ENCODE results near the gene PAGE4.

Gene PAGE4

DNA sequence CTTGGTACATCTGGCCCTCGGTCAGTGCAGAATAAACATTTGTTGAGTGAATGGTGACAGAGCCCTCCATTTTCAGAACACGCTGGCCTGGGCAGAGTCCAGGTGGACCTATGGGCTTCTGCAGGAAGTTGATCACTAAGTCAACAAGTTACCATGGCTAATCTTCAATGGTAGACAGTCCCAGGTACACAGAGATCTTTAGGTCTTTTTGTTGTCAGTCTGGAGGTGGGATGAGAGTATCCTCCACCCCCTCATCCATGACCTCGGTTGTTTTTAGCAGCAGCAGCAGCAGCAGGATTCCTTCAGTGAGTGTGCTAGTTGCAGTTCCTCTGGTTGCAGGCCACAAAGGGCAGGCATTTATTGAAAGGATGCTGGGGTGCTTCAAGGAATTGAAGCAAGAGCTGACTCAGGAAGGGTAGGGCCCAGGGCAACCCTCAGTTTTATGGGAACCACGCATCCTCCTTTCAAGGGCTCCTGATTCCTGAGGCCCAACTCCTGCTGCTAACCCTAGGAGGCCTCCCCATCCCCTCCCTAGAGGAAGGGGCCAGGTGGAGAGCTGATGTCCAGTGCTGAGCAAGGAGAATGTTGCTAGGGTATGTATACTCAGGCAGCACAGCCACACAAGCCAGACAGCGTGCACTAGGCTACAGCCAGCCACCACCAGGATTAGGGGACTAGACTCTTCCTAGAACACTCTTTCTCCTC, 48.4 kb downstream of the PAGE4 start:
- DNase-seq = no peak

- DNase-seq = no peak
Measured at GRCh38 chrX:49878128-49878833, 49.2 kb downstream of the PAGE4 start.

GRCh38 chrX:49878834-49879655, 49.9 kb downstream of the PAGE4 start, which contains the start of gene USP27X:
USP27X (plus strand) TSS chrX:49879484; CDS start chrX:49880308, 824 bp downstream.
- peak; percentile 86 for DNase-seq

GRCh38 chrX:49879656-49880277, 50.7 kb downstream of the PAGE4 start:
- no peak for DNase-seq

- no peak for DNase-seq
Measured at GRCh38 chrX:49880668-49881067, 51.6 kb downstream of the PAGE4 start.

Data from femur (tissue), 1 donor.